Lung (tissue), 12 donors: ENCODE data around the gene PHACTR1. TPM values are rescaled to one million over a fixed set of nuclear protein-coding genes. Genes with fewer than 3 reads are reported as not detected.

Experiments used
- ATAC-seq: fragments of 200-7000 bp; cut with Tn5 transposase; one replicate; pipeline ENCODE4 v1.9.1; 2020; ENCODE audit warnings: moderate number of reproducible peaks; ENCODE audit not compliant: insufficient read depth, low FRiP score
- DNase-seq, 3 donors: peaks; one replicate each; pipeline ENCODE4 v3.0.0-alpha.2; 2013 to 2017
- H3K27ac ChIP-seq, 2 donors: one replicate each; pipeline ENCODE4 v1.5.1; 2013; ENCODE audit warnings: mild to moderate bottlenecking in 2 of 2, moderate library complexity in 2 of 2, control low read depth in 1 of 2, inconsistent platforms in 1 of 2, low read depth in 1 of 2, low read length in 1 of 2
- H3K27me3 ChIP-seq, 3 donors: one replicate each; pipeline ENCODE4 v1.5.1; 2013; ENCODE audit warnings: low read length in 2 of 3; ENCODE audit not compliant: control insufficient read depth in 3 of 3, insufficient read depth in 3 of 3
- H3K36me3 ChIP-seq, 4 donors: one replicate each; pipeline ENCODE4 v1.5.1; 2013; ENCODE audit warnings: low read length in 4 of 4, mild to moderate bottlenecking in 1 of 4, moderate library complexity in 1 of 4; ENCODE audit not compliant: control insufficient read depth in 4 of 4, insufficient read depth in 4 of 4
- H3K4me1 ChIP-seq, 5 donors: one replicate each; pipeline ENCODE4 v1.5.1; 2013; ENCODE audit warnings: low read length in 5 of 5, mild to moderate bottlenecking in 2 of 5, moderate library complexity in 1 of 5; ENCODE audit not compliant: control insufficient read depth in 5 of 5, insufficient read depth in 5 of 5
- H3K4me3 ChIP-seq: one replicate; pipeline ENCODE4 v1.5.1; 2013; ENCODE audit warnings: mild to moderate bottlenecking, control low read depth, moderate library complexity
- H3K9ac ChIP-seq, 2 donors: one replicate each; pipeline ENCODE4 v1.5.1; 2013; ENCODE audit warnings: low read length in 2 of 2, control low read depth in 1 of 2; ENCODE audit not compliant: insufficient read depth in 1 of 2
- H3K9me3 ChIP-seq, 4 donors: one replicate each; pipeline ENCODE4 v1.5.1; 2013; ENCODE audit warnings: low read length in 3 of 4, mild to moderate bottlenecking in 1 of 4, moderate library complexity in 1 of 4; ENCODE audit not compliant: control insufficient read depth in 4 of 4, insufficient read depth in 3 of 4
- CTCF ChIP-seq: IDR thresholded peaks from 2 replicates; pipeline ENCODE4 v1.5.1; 2012; ENCODE audit warnings: mild to moderate bottlenecking; ENCODE audit errors: control extremely low read depth, extremely low read depth
- WGBS, 2 donors: extraction: QIAGEN DNeasy Blood & Tissue Kit; methylation state at CpG; one replicate each; pipeline ENCODE4 v1.1.7; 2013; 5-methylcytosine and 5-hydroxymethylcytosine counted together
- polyA plus RNA-seq, 2 donors: library from polyadenylated mRNA; stranded (reverse); fragments of 200-250 nt; gene quantifications; one replicate each; pipeline ENCODE4 v1.2.1, GENCODE V29; 2013
- total RNA-seq, 2 donors: library from RNA; depleted of rRNA in 1 of 2; stranded (reverse); fragments of >200 nt in 1 of 2; gene quantifications; one replicate each; pipeline ENCODE4 v1.2.1, GENCODE V29; 2014 to 2021
- donor health status: control.
- donor health status: control.
- donor health status: Bipolar disorder and iron deficiency.
- donor health status: healthy.
- donor health status: DM: yes; HTN: yes; CAD: no.

Gene PHACTR1
- total and polyA plus RNA-seq, 4 donors: 16.3 to 58.8 (median 41.9) TPM

GRCh38 chr6:13328875-13329183, 612.3 kb downstream of the PHACTR1 start:
- Histone ChIP-seq H3K4me1 (peaks cover 0 to 22% (median 0%) of the 10 kb centered on the region in 5 donors), H3K9me3 (no peaks in the 10 kb centered on the region), H3K9ac (peak overlapping the region; percentile 52 to 78), H3K27me3 (no peaks in the 10 kb centered on the region), H3K4me3 (peak overlapping the region; percentile 57), H3K27ac (peak overlapping the region; percentile 92 to 98), H3K36me3 (peaks cover 0 to 8% (median 5%) of the 10 kb centered on the region in 4 donors)
- 2% methylated on average over 2 of the region's 2 CpGs for WGBS, 2 donors
- no peak for DNase-seq
- ATAC-seq: no peak
- no peak for TF ChIP-seq CTCF

- H3K4me3 ChIP-seq: no peak overlapping the region
- ATAC-seq (no peak), DNase-seq (peak in 2 of 3 donors; percentile 39 to 51)
- H3K27ac ChIP-seq: peak overlapping the region in 1 of 2 donors; percentile 25
- H3K36me3 ChIP-seq: peaks cover 0 to 3% (median 0%) of the 10 kb centered on the region in 4 donors
- no peaks in the 10 kb centered on the region for H3K27me3 ChIP-seq
- H3K9me3 ChIP-seq: no peaks in the 10 kb centered on the region
- TF ChIP-seq CTCF: peak; percentile 38
- WGBS, 2 donors: 58 to 65% methylated on average over 13 of the region's 13 CpGs
- H3K4me1 ChIP-seq: peaks cover 0 to 19% (median 0%) of the 10 kb centered on the region in 5 donors
- no peak overlapping the region for H3K9ac ChIP-seq
Observed at GRCh38 chr6:13331516-13332348, 615.2 kb downstream of the PHACTR1 start.

GRCh38 chr6:13332349-13332706, 615.8 kb downstream of the PHACTR1 start:
- no peak for TF ChIP-seq CTCF
- no peak overlapping the region for H3K4me3 ChIP-seq
- 79 to 94% methylated on average over 2 of the region's 2 CpGs for WGBS, 2 donors
- H3K36me3 ChIP-seq: peaks cover 0 to 3% (median 0%) of the 10 kb centered on the region in 4 donors
- H3K9me3 ChIP-seq: no peaks in the 10 kb centered on the region
- H3K27ac ChIP-seq: no peak overlapping the region
- peaks cover 0 to 13% (median 0%) of the 10 kb centered on the region in 5 donors for H3K4me1 ChIP-seq
- ATAC-seq (no peak), DNase-seq (no peak)
- no peak overlapping the region for H3K9ac ChIP-seq
- no peaks in the 10 kb centered on the region for H3K27me3 ChIP-seq
